ENCODE results near the gene COQ8B.
"Not testable (repeated sequence)": the region's sequence is repeated elsewhere in the genome, so short reads cannot be mapped to it uniquely, and the experiment has no call there.

Gene COQ8B

DNA sequence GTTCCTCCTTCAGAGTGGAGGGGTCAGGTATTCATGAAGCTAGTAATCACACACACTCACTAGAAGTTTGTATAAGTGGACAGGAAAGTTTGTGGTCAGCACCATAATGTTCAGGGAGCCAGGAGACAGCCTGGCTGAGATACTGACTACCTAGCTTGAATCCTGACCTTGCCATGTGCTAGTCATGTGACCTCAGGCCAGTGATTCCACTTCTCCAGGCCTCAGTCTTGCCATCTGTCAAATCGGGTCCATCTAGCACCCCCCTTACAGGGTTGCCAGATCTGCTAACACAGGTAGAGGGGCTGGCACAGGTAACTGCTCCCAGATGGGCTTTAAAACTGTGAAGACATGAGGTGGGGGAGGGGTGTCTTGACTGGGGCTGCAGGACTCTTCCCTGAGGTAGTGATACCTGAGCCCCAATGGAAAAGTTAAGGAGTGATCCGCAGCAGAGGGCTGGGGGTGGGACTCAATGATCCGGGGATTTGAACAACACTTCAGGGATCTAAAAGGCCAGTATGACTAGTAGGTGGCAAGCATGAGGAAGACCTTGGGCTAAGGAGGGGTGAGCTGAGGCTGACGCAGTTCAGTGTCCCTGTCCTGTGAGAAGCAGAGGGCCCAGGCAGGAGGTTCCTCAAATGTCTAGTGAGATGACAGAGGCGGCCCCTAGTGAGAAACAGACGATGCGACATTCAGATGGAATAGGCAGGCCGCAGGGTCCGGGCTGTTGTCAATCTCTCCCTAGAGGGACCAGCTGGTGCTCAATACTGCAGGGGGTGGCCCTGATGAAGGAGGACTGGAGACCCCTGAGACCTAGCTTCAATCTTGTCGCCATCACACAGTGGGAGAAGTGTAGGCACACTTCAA lies 25.1 kb upstream of the COQ8B start:
- DNase-seq, result no peak

DNA sequence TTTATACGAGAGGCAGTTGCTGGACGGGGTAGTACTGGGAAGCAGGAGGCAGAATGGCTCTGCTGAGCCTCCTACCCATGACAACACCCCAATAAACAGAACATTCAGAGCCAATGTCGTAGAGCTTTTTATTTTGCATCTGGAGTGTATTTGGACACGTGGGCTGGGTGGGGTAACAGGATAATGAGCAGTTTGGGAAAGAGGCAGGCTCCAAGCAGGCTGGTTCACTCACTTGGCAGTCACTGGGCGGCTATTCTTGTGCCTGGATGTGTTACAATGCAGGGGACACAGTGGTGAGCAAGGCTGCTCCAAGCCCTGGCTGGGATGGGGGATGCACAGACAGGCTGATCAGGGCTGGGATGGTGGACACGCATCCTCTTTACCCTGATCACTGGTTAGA lies 24.1 kb upstream of the COQ8B start:
- no peak for DNase-seq

GRCh38 chr19:40739871-40740703 lies 23.4 kb upstream of the COQ8B start:
- no peak for DNase-seq

GRCh38 chr19:40739030-40739839 lies 22.5 kb upstream of the COQ8B start:
- DNase-seq, result no peak

DNA sequence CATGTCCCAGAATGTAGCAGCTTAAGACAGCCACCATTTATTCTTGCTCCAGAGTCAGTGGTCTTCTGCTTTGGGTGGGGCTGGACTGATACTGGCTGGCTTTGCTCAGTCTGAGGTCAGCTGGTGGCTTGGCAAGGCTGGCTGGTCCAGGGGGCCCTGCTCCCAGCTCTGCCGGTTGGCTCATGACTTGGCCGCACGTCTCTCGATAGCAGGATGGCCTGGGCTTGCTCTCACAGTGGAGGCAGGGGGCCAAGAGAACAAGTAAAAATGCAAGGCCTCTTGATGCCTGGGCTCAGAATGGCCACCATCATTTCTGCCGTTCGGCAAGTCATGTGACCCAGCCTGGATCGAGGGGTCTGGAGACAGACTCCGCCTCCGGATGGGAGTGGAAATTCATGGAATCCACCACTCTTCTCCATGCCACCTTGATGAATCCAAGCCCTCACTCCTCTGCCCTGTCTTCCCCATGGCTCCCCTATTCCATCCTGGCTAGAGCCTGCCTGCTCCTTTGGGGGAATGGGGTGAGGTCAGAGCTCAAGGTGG lies 20.5 kb upstream of the COQ8B start:
- DNase-seq, result no peak

GRCh38 chr19:40736661-40737060 lies 20.0 kb upstream of the COQ8B start:
- no peak for DNase-seq

GRCh38 chr19:40735013-40735771 lies 18.5 kb upstream of the COQ8B start:
- no peak for DNase-seq

DNA sequence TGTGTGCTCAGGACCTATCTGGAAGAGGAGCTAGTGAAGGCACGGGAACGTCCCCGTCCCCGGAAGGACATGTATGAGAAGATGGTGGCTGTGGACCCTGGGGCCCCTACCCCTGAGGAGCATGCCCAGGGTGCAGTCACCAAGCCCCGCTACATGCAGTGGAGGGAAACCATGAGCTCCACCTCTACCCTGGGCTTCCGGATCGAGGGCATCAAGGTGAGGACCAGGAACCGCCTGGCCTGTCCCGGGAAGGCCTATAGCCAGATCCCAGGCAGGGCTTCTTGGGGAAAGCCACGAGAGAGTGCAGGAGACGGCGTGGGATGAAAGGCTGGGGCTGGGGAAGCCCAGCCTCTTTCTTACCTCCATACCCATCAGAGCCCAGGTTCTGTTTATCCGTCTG lies 16.5 kb upstream of the COQ8B start:
- DNase-seq, result no peak

DNA sequence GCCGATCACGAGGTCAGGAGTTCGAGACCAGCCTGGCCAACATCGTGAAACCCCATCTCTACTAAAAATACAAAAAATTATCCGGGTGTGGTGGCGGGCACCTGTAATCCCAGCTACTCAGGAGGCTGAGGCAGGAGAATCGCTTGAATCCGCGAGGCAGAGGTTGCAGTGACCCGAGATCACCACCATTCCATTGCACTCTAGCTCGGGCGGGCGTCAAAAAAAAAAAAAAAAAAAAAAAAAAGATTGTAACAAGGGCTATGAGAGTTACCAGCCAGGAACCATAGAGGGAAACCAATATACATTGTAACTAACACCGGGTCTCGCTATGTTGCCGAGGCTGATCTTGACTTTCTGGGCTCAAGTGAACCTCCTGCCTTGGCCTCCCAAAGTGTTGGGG lies 15.6 kb upstream of the COQ8B start:
- not testable (repeated sequence) for DNase-seq

DNA sequence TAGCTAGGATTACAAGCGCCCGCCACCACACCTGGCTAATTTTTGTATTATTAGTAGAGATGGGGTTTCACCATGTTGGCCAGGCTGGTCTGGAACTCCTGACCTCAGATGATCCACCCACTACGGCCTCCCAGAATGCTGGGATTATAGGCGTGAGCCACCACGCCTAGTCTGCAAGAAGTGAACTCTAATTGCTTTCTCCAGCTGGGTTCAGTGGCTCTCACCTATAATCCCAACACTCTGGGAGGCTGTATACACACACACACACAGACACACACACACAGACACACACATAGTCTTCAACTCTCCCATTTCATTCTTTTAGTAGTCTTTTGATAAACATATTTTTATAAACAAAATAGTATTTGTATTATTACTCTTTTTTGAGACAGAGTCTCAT lies 13.4 kb upstream of the COQ8B start:
- not testable (repeated sequence) for DNase-seq

DNA sequence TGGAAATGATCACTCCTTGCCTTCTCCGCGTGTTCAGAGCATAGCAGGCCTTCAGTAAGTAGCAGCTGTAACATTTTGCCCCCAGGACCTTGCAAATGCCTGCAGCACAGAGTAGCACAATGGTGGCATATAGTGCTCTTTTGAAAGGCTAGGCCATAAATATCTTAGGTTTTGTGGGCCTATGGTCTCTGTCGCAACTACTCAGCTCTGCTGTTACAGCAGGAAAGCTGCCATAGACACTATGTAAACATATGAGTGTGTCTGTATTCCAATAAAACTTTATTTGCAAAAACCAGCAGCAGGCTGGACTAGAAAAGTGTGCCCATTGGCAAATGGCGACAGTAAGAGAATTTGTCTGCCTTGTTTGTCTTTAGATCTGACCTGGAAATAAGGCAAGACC lies 9.6 kb upstream of the COQ8B start:
- no peak for DNase-seq

DNA sequence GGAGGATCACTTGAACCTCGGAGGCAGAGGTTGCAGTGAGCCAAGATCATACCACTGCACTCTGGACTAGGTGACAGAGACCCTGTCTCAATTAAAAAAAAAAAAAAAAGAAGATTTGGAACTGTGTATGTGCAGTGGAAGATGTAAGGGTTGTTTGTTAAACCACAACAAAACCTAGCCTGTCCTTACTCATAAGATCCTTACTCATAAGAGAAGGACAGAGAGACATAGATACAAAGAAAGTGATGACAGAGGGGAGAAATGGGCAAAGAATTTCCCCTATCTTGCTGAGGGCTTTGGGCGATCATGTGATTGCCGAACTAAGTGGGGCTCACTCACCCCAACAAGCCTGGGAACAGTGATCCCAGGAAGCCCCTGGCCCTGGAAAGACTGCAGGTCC lies 8.2 kb upstream of the COQ8B start:
- DNase-seq, result no peak

DNA sequence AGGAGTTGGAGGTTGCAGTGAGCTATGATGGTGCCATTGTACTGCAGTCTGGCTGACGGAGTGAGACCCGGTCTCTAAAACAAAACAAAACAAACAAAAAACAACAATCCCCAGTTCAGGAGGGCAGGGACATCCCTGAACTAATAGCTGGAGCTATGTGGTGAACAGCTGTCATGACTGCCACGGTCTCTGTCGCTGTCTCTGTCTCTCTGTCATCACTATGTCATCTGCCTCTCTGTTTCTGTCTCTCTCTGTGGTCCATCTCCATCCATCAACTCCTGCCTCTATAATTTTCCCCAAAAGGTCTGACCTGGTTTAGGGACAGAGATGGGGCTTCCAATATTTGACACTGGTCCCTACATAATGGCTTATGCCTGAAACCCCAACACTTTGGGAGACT lies 7.6 kb upstream of the COQ8B start:
- no peak for DNase-seq

DNA sequence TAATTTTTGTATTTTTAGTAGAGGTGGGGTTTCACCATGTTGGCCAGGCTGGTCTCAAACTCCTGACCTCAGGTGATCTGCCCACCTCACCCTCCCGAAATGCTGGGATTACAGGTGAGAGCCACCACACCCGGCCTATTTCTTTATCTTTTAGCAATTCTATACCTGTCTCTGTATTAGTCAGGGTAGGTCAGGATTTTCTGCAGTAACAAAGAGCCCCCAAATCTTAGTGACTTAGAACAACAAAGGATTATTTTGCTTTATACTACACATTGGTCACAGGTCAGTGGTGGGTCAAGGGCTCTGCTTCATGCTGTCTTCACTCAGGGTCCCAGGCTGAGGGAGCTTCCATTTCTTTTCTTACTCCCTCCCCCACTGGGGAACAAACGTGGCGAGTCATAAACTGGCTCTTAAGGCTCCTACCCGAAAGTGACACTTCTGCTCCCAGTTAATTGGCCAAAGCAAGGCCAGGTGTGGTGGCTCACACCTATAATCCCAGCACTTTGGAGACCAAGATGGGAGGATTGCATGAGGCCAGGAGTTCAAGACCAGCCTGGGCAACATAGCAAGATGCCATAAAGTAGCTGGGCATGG lies 7.1 kb upstream of the COQ8B start:
- no peak for DNase-seq

DNA sequence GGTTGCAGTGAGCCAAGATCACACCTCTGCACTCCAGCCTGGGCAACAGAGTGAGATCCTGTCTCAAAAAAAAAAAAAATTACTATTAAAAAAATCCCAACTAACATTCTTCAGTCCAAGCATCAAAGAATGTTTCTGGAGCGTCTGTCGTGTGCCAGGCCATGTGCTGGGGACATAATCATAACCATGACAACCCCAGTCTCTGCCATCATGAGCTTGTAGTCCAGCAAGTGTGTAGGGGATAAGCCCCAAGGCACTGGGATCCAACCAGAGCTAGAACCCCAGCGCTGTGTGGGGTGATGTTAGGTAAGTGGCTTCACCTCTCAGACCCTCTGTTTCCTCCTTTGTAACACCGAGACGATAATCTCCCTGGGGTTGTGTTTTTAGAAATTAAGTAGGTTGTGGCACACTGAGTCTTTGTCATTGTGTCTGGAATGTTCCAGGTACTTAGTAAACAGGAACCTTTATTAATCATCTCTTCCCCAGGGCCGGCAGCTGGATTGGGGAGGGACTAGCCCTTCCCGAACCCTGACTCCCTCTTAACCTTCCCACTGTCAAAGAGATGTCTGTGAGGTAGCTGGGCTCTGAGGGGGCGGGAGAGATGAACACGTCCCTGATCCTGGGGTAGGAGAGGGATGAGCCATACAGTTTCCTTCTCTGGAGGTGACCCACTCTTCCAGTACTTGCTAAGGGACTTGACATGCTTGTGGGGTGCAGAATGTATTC lies 5.4 kb upstream of the COQ8B start:
- DNase-seq, result no peak

GRCh38 chr19:40721140-40721486 lies 4.4 kb upstream of the COQ8B start:
- DNase-seq, result no peak

GRCh38 chr19:40719414-40719894 lies 2.8 kb upstream of the COQ8B start:
- DNase-seq, result no peak

DNA sequence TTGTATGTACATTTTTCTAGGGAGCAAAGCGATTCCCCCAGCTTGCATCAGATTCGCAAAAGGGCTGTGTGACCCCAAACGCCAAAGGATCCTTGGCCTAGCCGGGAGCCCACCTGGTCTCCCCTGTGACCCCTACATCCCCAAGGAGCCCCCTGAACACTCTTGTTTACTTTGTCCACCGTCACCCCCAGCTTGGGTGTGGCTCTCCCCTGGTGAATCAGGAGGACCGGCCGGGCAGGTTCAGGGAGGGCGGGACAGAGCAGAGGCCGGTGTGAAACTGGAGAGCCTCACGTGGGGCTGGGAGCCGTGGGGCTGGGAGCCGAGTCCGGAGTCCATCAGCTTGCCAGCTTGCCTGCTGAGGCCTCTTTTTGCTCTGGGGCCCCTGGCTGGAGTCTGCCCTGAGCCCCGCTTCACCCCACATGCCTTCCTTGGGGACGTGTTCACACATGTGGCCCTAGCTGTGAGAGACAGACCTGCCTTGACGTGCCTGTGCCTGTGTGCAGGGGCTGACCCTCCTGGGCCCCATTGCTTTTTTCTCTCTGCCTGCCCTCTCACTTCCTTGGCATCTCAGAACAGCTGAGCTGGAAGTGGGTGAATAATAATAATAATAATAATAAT lies 2.2 kb upstream of the COQ8B start:
- no peak for DNase-seq

- DNase-seq, result peak in 1 of 2 experiments; percentile 6
Measured at GRCh38 chr19:40717880-40718773, 1.4 kb upstream of the COQ8B start.

All from stimulated activated CD4-positive, alpha-beta T cell treated with anti-CD3 and anti-CD28 coated beads, Interleukin-4, amount 100 ng/mL, for 4 hours (primary cell).